Loucy (cell line): ENCODE results near the gene SFMBT2.

Source experiments
- EZH2phosphoT487 ChIP-seq: fragments of 200-600 bp; IDR thresholded peaks from 2 replicates; pipeline ENCODE4 v1.6.1; 2018; ENCODE audit warnings: antibody characterized with exemption, mild to moderate bottlenecking, moderate library complexity, borderline replicate concordance
- TF ChIP-seq, protein P1 (sequence below): fragments of 200-600 bp; sonication (generic); conservative IDR thresholded peaks from 2 replicates; pipeline ENCODE4 v1.5.1; 2014; ENCODE audit warnings: mild to moderate bottlenecking, antibody characterized with exemption, low read length

DNA sequence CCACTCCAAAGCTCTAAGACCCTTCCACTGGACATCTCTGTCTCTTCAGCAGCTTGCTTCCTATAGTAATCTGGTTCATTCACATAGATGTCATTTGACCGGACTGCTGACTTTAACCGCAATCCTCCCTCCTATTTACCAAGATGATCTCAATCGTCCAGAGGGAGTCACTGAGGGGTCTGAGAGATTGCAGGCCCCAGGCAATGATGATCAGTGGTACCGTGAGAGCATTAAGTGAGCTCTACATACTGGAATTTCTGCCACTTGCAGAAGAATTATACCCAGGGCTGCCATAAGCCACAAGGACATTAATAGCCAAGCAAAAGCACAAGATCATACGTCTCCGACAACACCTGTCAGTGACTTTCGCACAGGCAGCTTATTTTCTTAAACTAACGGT, 245.9 kb downstream of the SFMBT2 start:
- TF ChIP-seq, protein P1, sequence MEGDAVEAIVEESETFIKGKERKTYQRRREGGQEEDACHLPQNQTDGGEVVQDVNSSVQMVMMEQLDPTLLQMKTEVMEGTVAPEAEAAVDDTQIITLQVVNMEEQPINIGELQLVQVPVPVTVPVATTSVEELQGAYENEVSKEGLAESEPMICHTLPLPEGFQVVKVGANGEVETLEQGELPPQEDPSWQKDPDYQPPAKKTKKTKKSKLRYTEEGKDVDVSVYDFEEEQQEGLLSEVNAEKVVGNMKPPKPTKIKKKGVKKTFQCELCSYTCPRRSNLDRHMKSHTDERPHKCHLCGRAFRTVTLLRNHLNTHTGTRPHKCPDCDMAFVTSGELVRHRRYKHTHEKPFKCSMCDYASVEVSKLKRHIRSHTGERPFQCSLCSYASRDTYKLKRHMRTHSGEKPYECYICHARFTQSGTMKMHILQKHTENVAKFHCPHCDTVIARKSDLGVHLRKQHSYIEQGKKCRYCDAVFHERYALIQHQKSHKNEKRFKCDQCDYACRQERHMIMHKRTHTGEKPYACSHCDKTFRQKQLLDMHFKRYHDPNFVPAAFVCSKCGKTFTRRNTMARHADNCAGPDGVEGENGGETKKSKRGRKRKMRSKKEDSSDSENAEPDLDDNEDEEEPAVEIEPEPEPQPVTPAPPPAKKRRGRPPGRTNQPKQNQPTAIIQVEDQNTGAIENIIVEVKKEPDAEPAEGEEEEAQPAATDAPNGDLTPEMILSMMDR, result no peak
- no peak for TF ChIP-seq EZH2phosphoT487
